ENCODE data around the gene RUFY3. TPM values are rescaled to one million over a fixed set of nuclear protein-coding genes. Genes with fewer than 3 reads are reported as not detected.
"Not testable (repeated sequence)": the region's sequence is repeated elsewhere in the genome, so short reads cannot be mapped to it uniquely, and the experiment has no call there.

Gene RUFY3
- total and polyA plus RNA-seq, 9 of the 15 experiments (the other 6 are each of a cell fraction or from before 2014, with no cell fraction given), result 4.2 to 31.1 (median 21.5) TPM

- TF ChIP-seq, protein P1, sequence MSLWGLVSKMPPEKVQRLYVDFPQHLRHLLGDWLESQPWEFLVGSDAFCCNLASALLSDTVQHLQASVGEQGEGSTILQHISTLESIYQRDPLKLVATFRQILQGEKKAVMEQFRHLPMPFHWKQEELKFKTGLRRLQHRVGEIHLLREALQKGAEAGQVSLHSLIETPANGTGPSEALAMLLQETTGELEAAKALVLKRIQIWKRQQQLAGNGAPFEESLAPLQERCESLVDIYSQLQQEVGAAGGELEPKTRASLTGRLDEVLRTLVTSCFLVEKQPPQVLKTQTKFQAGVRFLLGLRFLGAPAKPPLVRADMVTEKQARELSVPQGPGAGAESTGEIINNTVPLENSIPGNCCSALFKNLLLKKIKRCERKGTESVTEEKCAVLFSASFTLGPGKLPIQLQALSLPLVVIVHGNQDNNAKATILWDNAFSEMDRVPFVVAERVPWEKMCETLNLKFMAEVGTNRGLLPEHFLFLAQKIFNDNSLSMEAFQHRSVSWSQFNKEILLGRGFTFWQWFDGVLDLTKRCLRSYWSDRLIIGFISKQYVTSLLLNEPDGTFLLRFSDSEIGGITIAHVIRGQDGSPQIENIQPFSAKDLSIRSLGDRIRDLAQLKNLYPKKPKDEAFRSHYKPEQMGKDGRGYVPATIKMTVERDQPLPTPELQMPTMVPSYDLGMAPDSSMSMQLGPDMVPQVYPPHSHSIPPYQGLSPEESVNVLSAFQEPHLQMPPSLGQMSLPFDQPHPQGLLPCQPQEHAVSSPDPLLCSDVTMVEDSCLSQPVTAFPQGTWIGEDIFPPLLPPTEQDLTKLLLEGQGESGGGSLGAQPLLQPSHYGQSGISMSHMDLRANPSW (CRISPR knock-in tag; IDR thresholded peaks at IDR 0.05), result no peak
- no peak for TF ChIP-seq ZNF134 (CRISPR knock-in tag; conservative IDR thresholded peaks at IDR 0.05)
Measured at GRCh38 chr4:70724463-70724862, 2.7 kb downstream of the RUFY3 start (continued).

DNA sequence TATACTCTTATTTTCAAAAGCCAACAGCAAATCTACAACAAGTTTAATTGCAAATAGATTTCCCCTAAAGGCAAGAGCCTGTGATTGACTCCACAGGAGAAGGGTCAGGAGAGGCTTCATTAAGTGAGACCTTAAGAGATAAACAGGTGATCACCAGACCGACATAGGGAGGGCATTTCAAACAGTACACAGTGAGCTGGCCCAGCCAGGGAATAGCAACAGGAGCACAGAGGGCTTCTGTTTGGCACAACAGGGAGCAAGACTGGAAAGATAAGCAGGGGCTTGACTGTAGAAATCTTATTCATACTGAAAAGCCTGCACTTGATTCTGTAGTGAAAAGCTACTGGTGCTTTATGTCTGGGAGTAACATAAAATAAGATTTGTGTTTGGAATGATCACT, 3.9 kb downstream of the RUFY3 start:
- Histone ChIP-seq H3K9me3 (replicated peaks; ENCODE audit: control insufficient read depth, insufficient read depth, low read depth, low read length) (no peaks in the 10 kb centered on the region), H3K4me2 (ENCODE audit: insufficient read depth, low read length) (no peak overlapping the region), H3K4me1 (replicated peaks in 1 of 2; ENCODE audit: control insufficient read depth in 2 of 2, insufficient read depth in 2 of 2, low read length in 2 of 2) (peaks cover 0 to 17% of the 10 kb centered on the region in 2 experiments; a peak in 3 of 5 replicates), H3K9me1 (ENCODE audit: control insufficient read depth, insufficient read depth, low read length) (no peaks in the 10 kb centered on the region), H3K4me3 (no peak overlapping the region), H3K36me3 (ENCODE audit: control insufficient read depth, insufficient read depth, low read length) (no peaks in the 10 kb centered on the region; the same call in 2 of the 3 replicates), H3K9ac (ENCODE audit: insufficient read depth in 1 of 2, low read depth in 2 of 2, low read length in 2 of 2) (no peak overlapping the region), H2AFZ (ENCODE audit: low read depth, low read length) (no peak overlapping the region), H3K27me3 (ENCODE audit: control insufficient read depth in 2 of 2, insufficient read depth in 2 of 2, low read length in 2 of 2) (no peaks in the 10 kb centered on the region), H4K20me1 (replicated peaks; ENCODE audit: control insufficient read depth, insufficient read depth, low read length) (no peaks in the 10 kb centered on the region), H3K79me2 (ENCODE audit: control insufficient read depth, insufficient read depth, low read length) (no peaks in the 10 kb centered on the region), H3K27ac (ENCODE audit: extremely low read depth, low read depth, low read length) (no peak overlapping the region)
- CTCF ChIA-PET (ENCODE audit: low intra/inter-chr PET ratio), result no interaction called here
- WGBS (ENCODE audit: insufficient coverage, low coverage, missing lambda C conversion rate), result 29% methylated on average over 1 of the region's 1 CpG
- ATAC-seq, result no peak
- no peak for DNase-seq (ENCODE audit: extremely low read depth in 1 of 4, low spot score in 3 of 4)
- in situ Hi-C loops (cut with MboI), result no loop called here
- POLR2A ChIA-PET, result interaction anchor here (2.9 kb wide), 1 partner anchor 9 kb away, joined by 18 read pairs; no protein-coding TSS in a partner anchor
- intact Hi-C loops (cut with micrococcal nuclease), result no loop called here
- TF ChIP-seq KHSRP (IDR thresholded peaks at IDR 0.05) (no peak), RNF219 (CRISPR knock-in tag; IDR thresholded peaks at IDR 0.05) (no peak), NFATC3 (IDR thresholded peaks at IDR 0.05) (no peak), GATAD2B (IDR thresholded peaks at IDR 0.05; ENCODE audit: borderline replicate concordance) (no peak), TSC22D4 (tag; IDR thresholded peaks at IDR 0.05) (no peak)
- BruUV-seq (replicated peaks), result no TSS peak
- FAIRE-seq, result no peak

- in situ Hi-C loops (cut with MboI); H3K9ac ChIP-seq (ENCODE audit: insufficient read depth in 1 of 2, low read depth in 2 of 2, low read length in 2 of 2); FAIRE-seq; CTCF ChIA-PET (ENCODE audit: low intra/inter-chr PET ratio); H3K9me3 ChIP-seq (replicated peaks; ENCODE audit: control insufficient read depth, insufficient read depth, low read depth, low read length); BruUV-seq (replicated peaks); H3K4me3 ChIP-seq; H3K79me2 ChIP-seq (ENCODE audit: control insufficient read depth, insufficient read depth, low read length); H3K4me2 ChIP-seq (ENCODE audit: insufficient read depth, low read length); POLR2A ChIA-PET; H3K27me3 ChIP-seq (ENCODE audit: control insufficient read depth in 2 of 2, insufficient read depth in 2 of 2, low read length in 2 of 2); H4K20me1 ChIP-seq (replicated peaks; ENCODE audit: control insufficient read depth, insufficient read depth, low read length); H3K36me3 ChIP-seq (ENCODE audit: control insufficient read depth, insufficient read depth, low read length); H3K27ac ChIP-seq (ENCODE audit: extremely low read depth, low read depth, low read length); H2AFZ ChIP-seq (ENCODE audit: low read depth, low read length); DNase-seq (ENCODE audit: extremely low read depth in 1 of 4, low spot score in 3 of 4); intact Hi-C loops (cut with micrococcal nuclease); ATAC-seq; H3K9me1 ChIP-seq (ENCODE audit: control insufficient read depth, insufficient read depth, low read length): not testable (repeated sequence)
- 75% methylated on average over 10 of the region's 11 CpGs for WGBS (ENCODE audit: insufficient coverage, low coverage, missing lambda C conversion rate)
- H3K4me1 ChIP-seq (replicated peaks in 1 of 2; ENCODE audit: control insufficient read depth in 2 of 2, insufficient read depth in 2 of 2, low read length in 2 of 2), result peaks cover 0 to 16% of the 10 kb centered on the region in 2 experiments; a peak in 3 of 5 replicates
Measured at GRCh38 chr4:70726515-70726914, 4.8 kb downstream of the RUFY3 start.

All from K562 (cell line).